Measurements from ENCODE around the gene PCSK5.

PCSK5 gene

DNA sequence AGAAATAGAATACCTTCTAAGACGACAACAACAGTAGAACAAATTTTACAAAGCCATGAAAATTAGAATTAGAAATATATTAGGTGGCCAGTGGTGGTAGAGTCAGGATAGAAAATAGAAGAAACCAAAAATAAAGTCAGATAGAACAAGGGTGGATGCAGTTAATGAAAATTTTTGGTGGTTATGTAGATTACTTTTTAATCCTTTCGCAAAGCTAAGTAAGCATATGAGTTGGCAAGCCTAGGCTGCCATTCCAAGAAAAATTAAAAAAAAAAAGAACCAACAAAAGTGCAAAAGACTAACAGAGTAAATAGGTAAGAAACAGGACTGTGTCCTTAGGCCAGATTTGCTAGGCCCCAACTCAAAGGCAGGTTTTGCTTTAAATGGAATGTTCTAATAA lies 56.8 kb downstream of the PCSK5 start:
- TF ChIP-seq, protein P1, sequence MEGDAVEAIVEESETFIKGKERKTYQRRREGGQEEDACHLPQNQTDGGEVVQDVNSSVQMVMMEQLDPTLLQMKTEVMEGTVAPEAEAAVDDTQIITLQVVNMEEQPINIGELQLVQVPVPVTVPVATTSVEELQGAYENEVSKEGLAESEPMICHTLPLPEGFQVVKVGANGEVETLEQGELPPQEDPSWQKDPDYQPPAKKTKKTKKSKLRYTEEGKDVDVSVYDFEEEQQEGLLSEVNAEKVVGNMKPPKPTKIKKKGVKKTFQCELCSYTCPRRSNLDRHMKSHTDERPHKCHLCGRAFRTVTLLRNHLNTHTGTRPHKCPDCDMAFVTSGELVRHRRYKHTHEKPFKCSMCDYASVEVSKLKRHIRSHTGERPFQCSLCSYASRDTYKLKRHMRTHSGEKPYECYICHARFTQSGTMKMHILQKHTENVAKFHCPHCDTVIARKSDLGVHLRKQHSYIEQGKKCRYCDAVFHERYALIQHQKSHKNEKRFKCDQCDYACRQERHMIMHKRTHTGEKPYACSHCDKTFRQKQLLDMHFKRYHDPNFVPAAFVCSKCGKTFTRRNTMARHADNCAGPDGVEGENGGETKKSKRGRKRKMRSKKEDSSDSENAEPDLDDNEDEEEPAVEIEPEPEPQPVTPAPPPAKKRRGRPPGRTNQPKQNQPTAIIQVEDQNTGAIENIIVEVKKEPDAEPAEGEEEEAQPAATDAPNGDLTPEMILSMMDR (IDR thresholded peaks at IDR 0.05; ENCODE audit: borderline replicate concordance, control extremely low read depth, extremely low read depth, insufficient read depth, missing control alignments), result no peak
- in situ Hi-C loops (cut with MboI; ENCODE audit: low sequenced_read_pairs, unreplicated experiment), result no loop called here
- no peak for DNase-seq (ENCODE audit: low spot score)

GRCh38 chr9:75950998-75951397 lies 60.5 kb downstream of the PCSK5 start:
- in situ Hi-C loops (cut with MboI; ENCODE audit: low sequenced_read_pairs, unreplicated experiment), result no loop called here
- TF ChIP-seq, protein P1 (IDR thresholded peaks at IDR 0.05; ENCODE audit: borderline replicate concordance, control extremely low read depth, extremely low read depth, insufficient read depth, missing control alignments), result no peak
- no peak for DNase-seq (ENCODE audit: low spot score)

DNA sequence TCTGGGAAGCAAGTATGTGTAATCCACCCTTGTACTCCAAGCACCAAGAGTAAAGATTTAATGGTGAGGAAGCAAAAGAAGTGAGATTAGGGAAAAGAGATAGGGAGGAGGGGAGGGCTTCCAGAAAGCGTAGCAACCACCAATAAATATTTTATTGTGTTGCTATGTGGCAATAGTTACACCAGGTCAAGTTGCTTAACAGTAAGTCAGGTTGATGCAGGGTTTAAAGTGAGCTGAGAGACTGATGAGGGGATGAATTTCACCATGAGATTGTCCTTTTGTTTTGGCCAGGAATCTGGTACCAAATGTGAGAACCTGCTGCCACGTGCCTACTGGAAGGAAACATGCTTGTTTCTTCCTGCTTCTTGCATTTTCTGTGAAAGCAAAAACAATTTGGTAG lies 62.7 kb downstream of the PCSK5 start:
- TF ChIP-seq, protein P1 (IDR thresholded peaks at IDR 0.05; ENCODE audit: borderline replicate concordance, control extremely low read depth, extremely low read depth, insufficient read depth, missing control alignments), result no peak
- no peak for DNase-seq (ENCODE audit: low spot score)
- in situ Hi-C loops (cut with MboI; ENCODE audit: low sequenced_read_pairs, unreplicated experiment), result no loop called here

DNA sequence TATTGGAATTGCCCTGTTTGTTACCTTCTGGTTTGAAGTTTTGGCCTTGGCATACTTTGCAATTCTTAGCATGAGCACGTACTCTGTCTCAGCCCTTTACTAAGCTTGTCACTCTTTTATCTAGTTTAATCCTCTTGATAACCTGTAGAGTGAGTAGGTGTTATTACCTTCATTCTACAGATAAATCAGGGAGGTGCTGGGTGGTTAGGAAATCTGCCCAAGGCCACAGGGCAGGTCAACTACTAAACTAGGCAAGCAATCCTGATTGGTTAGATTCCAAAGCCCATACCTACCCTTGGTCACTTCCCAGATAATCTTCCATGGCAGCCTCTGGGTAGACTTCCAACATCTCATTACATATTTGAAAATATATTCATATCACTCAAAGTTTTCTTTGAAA lies 65.7 kb downstream of the PCSK5 start:
- DNase-seq (ENCODE audit: low spot score), result no peak
- TF ChIP-seq, protein P1 (IDR thresholded peaks at IDR 0.05; ENCODE audit: borderline replicate concordance, control extremely low read depth, extremely low read depth, insufficient read depth, missing control alignments), result no peak
- in situ Hi-C loops (cut with MboI; ENCODE audit: low sequenced_read_pairs, unreplicated experiment), result no loop called here

DNA sequence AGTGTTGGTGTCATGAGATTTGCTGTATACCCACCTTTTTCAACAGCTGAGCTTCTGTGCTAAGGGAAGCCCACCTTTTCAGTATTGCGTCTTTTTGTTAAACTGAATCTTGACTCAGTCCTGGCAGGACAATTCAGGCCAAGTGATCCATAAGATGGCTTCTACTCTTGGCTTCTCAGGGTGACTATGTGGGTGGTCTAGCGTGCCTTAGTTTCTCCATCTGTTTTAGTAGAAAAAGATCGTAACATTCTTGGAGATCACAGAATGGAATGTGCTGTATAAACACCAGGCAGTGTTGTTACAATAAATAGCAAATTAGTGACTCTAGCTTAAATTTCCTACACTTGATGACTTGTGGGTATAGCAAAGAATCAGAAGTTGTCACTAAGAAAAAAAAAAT lies 66.6 kb downstream of the PCSK5 start:
- TF ChIP-seq, protein P1 (IDR thresholded peaks at IDR 0.05; ENCODE audit: borderline replicate concordance, control extremely low read depth, extremely low read depth, insufficient read depth, missing control alignments), result no peak
- in situ Hi-C loops (cut with MboI; ENCODE audit: low sequenced_read_pairs, unreplicated experiment), result no loop called here
- DNase-seq (ENCODE audit: low spot score), result no peak

DNA sequence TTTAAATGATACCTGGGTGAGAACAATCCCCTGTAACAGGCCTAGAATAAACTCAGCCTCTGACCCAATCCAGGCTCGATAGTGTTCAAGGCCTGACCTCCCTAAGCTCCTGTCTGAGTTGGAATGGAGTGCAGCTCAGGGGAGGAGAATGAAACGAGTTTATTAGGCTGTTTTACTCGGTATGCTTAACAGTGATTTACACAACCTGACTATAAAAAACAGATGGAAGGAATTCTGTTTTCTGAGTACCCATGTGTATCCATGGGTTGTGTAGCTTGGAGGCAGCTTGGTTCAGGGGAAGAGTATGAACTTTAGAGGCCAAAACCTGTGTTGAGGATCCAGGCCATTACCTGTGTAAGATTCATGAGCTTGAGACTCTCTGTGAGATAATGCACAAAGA lies 67.8 kb downstream of the PCSK5 start:
- TF ChIP-seq, protein P1 (IDR thresholded peaks at IDR 0.05; ENCODE audit: borderline replicate concordance, control extremely low read depth, extremely low read depth, insufficient read depth, missing control alignments), result no peak
- in situ Hi-C loops (cut with MboI; ENCODE audit: low sequenced_read_pairs, unreplicated experiment), result no loop called here
- DNase-seq (ENCODE audit: low spot score), result no peak

- in situ Hi-C loops (cut with MboI; ENCODE audit: low sequenced_read_pairs, unreplicated experiment), result no loop called here
- TF ChIP-seq, protein P1 (IDR thresholded peaks at IDR 0.05; ENCODE audit: borderline replicate concordance, control extremely low read depth, extremely low read depth, insufficient read depth, missing control alignments), result no peak
- no peak for DNase-seq (ENCODE audit: low spot score)
These were observed 70.1 kb downstream of the PCSK5 start for GRCh38 chr9:75960551-75960950.

All from GM13976 (cell line).